HEK293 (cell line): ENCODE data around the gene ADA.

Source experiments
- CTCF ChIA-PET: fragments of 350-600 bp; formaldehyde crosslinking; extraction: SDS; loops from one replicate; lab custom pipeline; 2021; ENCODE audit warnings: antibody characterized with exemption; lab: Yijun Ruan, JAX
- POLR2A ChIA-PET: fragments of 300-600 bp; formaldehyde crosslinking; extraction: SDS; loops from one replicate; lab custom pipeline; 2020; ENCODE audit warnings: antibody characterized with exemption, inconsistent platforms; lab: Yijun Ruan, JAX
- H3K27ac ChIP-seq: fragments of 200-500 bp; sonication (Bioruptor generic); 2 replicates; pipeline ENCODE4 v1.5.1; 2014; ENCODE audit warnings: low read depth, low read length, control low read depth, inconsistent platforms; ENCODE audit errors: extremely low read depth
- H3K36me3 ChIP-seq, 2 experiments: fragments of 200-500 bp in 1 of 2; sonication (Bioruptor generic) in 1 of 2; 1 replicate in 1 of 2; 2 replicates in 1 of 2; pipeline ENCODE4 v1.5.1; 2014 to 2017; ENCODE audit warnings: inconsistent platforms in 2 of 2, low read length in 2 of 2; ENCODE audit not compliant: control insufficient read depth in 2 of 2, insufficient read depth in 1 of 2
- H3K4me1 ChIP-seq: fragments of 200-500 bp; sonication (Bioruptor generic); 2 replicates; pipeline ENCODE4 v1.5.1; 2014; ENCODE audit warnings: mild to moderate bottlenecking, low read length, inconsistent platforms; ENCODE audit not compliant: control insufficient read depth, insufficient read depth
- H3K4me3 ChIP-seq: 2 replicates; pipeline ENCODE4 v1.5.1; 2011; ENCODE audit warnings: low read depth, mild to moderate bottlenecking, control low read depth, low read length, moderate library complexity
- H3K9me3 ChIP-seq: fragments of 200-500 bp; sonication (Bioruptor generic); 2 replicates; pipeline ENCODE4 v1.5.1; 2014; ENCODE audit warnings: low read depth, low read length, inconsistent platforms; ENCODE audit not compliant: control insufficient read depth, insufficient read depth
- MYNN ChIP-seq: fragments of 450-650 bp; formaldehyde crosslinking; IDR thresholded peaks from 2 replicates; pipeline ENCODE4 v1.5.1; 2016; ENCODE audit warnings: missing biosample characterization, missing genetic modification characterization, borderline replicate concordance
- MZF1 ChIP-seq: fragments of 450-650 bp; formaldehyde crosslinking; IDR thresholded peaks from 2 replicates; pipeline ENCODE4 v1.5.1; 2017; ENCODE audit warnings: missing biosample characterization, missing genetic modification characterization, borderline replicate concordance
- PRDM2 ChIP-seq: fragments of 450-650 bp; formaldehyde crosslinking; IDR thresholded peaks from 2 replicates; pipeline ENCODE4 v1.5.1; 2016; ENCODE audit warnings: missing biosample characterization, missing genetic modification characterization, borderline replicate concordance
- SP2 ChIP-seq: fragments of 450-650 bp; formaldehyde crosslinking; IDR thresholded peaks from 2 replicates; pipeline ENCODE4 v1.5.1; 2016; ENCODE audit warnings: missing biosample characterization, missing genetic modification characterization
- YY2 ChIP-seq: fragments of 450-650 bp; formaldehyde crosslinking; IDR thresholded peaks from 2 replicates; pipeline ENCODE4 v1.5.1; 2016; ENCODE audit warnings: missing biosample characterization, missing genetic modification characterization
- ZNF114 ChIP-seq: fragments of 450-650 bp; formaldehyde crosslinking; IDR thresholded peaks from 2 replicates; pipeline ENCODE4 v1.5.0; 2017; ENCODE audit warnings: missing biosample characterization, missing genetic modification characterization
- ZNF121 ChIP-seq: fragments of 450-650 bp; formaldehyde crosslinking; IDR thresholded peaks from 2 replicates; pipeline ENCODE4 v1.5.1; 2016; ENCODE audit warnings: missing biosample characterization, missing genetic modification characterization
- ZNF24 ChIP-seq: fragments of 450-650 bp; formaldehyde crosslinking; IDR thresholded peaks from 2 replicates; pipeline ENCODE4 v1.5.1; 2016; ENCODE audit warnings: missing biosample characterization, missing genetic modification characterization
- ZNF426 ChIP-seq: fragments of 450-650 bp; formaldehyde crosslinking; IDR thresholded peaks from 2 replicates; pipeline ENCODE4 v1.5.1; 2017; ENCODE audit warnings: missing biosample characterization, missing genetic modification characterization, mild to moderate bottlenecking, inconsistent platforms, moderate library complexity
- ZNF560 ChIP-seq: fragments of 450-650 bp; formaldehyde crosslinking; IDR thresholded peaks from 2 replicates; pipeline ENCODE4 v1.5.1; 2017; ENCODE audit warnings: missing biosample characterization, missing genetic modification characterization, borderline replicate concordance
- ZNF623 ChIP-seq: fragments of 450-650 bp; formaldehyde crosslinking; IDR thresholded peaks from 2 replicates; pipeline ENCODE4 v1.5.1; 2016; ENCODE audit warnings: missing biosample characterization, missing genetic modification characterization
- ZNF785 ChIP-seq: fragments of 450-650 bp; formaldehyde crosslinking; IDR thresholded peaks from 2 replicates; pipeline ENCODE4 v1.5.1; 2016; ENCODE audit warnings: missing biosample characterization, missing genetic modification characterization
- ZSCAN16 ChIP-seq: fragments of 450-650 bp; formaldehyde crosslinking; IDR thresholded peaks from 2 replicates; pipeline ENCODE4 v1.5.1; 2016; ENCODE audit warnings: missing biosample characterization, missing genetic modification characterization
- ZSCAN30 ChIP-seq: fragments of 450-650 bp; IDR thresholded peaks from 2 replicates; pipeline ENCODE4 v1.5.1; 2018; ENCODE audit warnings: missing biosample characterization, mild to moderate bottlenecking, missing genetic modification characterization, moderate library complexity
- TF ChIP-seq, protein P1 (sequence below): fragments of 450-650 bp; formaldehyde crosslinking; IDR thresholded peaks from 2 replicates; pipeline ENCODE4 v1.5.1; 2016; ENCODE audit warnings: missing biosample characterization, missing genetic modification characterization
- TF ChIP-seq, protein P2 (sequence below): fragments of 450-650 bp; formaldehyde crosslinking; IDR thresholded peaks from 2 replicates; pipeline ENCODE4 v1.5.1; 2016; ENCODE audit warnings: missing biosample characterization, missing genetic modification characterization
- TF ChIP-seq, protein P3 (sequence below): fragments of 450-650 bp; formaldehyde crosslinking; IDR thresholded peaks from 2 replicates; pipeline ENCODE4 v1.5.1; 2016; ENCODE audit warnings: missing biosample characterization, missing genetic modification characterization
- TF ChIP-seq, protein P4 (sequence below): fragments of 450-650 bp; formaldehyde crosslinking; IDR thresholded peaks from 2 replicates; pipeline ENCODE4 v1.5.1; 2016; ENCODE audit warnings: missing biosample characterization, missing genetic modification characterization

ADA gene

GRCh38 chr20:44627364-44628010, 24.0 kb downstream of the ADA start (continued):
- TF ChIP-seq, protein P1, sequence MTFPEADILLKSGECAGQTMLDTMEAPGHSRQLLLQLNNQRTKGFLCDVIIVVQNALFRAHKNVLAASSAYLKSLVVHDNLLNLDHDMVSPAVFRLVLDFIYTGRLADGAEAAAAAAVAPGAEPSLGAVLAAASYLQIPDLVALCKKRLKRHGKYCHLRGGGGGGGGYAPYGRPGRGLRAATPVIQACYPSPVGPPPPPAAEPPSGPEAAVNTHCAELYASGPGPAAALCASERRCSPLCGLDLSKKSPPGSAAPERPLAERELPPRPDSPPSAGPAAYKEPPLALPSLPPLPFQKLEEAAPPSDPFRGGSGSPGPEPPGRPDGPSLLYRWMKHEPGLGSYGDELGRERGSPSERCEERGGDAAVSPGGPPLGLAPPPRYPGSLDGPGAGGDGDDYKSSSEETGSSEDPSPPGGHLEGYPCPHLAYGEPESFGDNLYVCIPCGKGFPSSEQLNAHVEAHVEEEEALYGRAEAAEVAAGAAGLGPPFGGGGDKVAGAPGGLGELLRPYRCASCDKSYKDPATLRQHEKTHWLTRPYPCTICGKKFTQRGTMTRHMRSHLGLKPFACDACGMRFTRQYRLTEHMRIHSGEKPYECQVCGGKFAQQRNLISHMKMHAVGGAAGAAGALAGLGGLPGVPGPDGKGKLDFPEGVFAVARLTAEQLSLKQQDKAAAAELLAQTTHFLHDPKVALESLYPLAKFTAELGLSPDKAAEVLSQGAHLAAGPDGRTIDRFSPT (tag by site-specific recombination), result no peak
- TF ChIP-seq ZNF121 (tag by site-specific recombination) (no peak), ZNF24 (no peak)

DNA sequence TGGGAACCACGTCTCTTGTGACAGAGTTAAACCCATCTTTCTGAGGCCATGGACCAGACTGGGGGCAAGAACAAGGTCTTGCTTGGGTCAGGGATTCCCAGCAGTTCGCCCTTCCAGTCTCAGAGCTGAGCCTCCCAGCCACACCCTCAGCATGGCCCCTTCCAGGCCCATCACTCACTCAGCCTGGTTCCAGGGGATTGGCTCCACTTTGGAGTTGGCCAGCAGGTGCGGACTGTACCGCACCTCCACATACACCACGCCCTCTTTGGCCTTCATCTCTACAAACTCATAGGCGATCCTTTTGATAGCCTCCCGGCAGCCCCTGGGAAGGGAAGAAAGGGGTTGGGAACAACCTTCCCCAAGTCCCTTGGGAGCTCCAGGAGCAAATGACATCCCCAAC, 25.2 kb downstream of the ADA start:
- CTCF ChIA-PET, result interaction anchor here (0.5 kb wide), 1 partner anchor 194 kb away, joined by 3 read pairs; no protein-coding TSS in a partner anchor
- H3K27ac ChIP-seq, result no peak overlapping the region
- POLR2A ChIA-PET, result no interaction called here
- H3K36me3 ChIP-seq, result peaks cover 0 to 52% of the 10 kb centered on the region in 2 experiments; a peak in 2 of 3 replicates
- no peak for TF ChIP-seq MYNN (tag by site-specific recombination)
- no peak for TF ChIP-seq ZNF560
- no peak for TF ChIP-seq SP2
- no peak for TF ChIP-seq ZNF426 (tag by site-specific recombination)
- TF ChIP-seq ZSCAN30 (tag by site-specific recombination), result no peak
- TF ChIP-seq ZNF114, result no peak
- no peak for TF ChIP-seq MZF1 (tag by site-specific recombination)
- no peak for TF ChIP-seq ZNF623 (tag by site-specific recombination)
- TF ChIP-seq ZSCAN16 (tag by site-specific recombination), result no peak
- TF ChIP-seq, protein P2, sequence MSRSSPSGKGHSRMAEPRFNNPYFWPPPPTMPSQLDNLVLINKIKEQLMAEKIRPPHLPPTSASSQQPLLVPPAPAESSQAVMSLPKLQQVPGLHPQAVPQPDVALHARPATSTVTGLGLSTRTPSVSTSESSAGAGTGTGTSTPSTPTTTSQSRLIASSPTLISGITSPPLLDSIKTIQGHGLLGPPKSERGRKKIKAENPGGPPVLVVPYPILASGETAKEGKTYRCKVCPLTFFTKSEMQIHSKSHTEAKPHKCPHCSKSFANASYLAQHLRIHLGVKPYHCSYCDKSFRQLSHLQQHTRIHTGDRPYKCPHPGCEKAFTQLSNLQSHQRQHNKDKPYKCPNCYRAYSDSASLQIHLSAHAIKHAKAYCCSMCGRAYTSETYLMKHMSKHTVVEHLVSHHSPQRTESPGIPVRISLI (tag by site-specific recombination), result no peak
- TF ChIP-seq, protein P3, sequence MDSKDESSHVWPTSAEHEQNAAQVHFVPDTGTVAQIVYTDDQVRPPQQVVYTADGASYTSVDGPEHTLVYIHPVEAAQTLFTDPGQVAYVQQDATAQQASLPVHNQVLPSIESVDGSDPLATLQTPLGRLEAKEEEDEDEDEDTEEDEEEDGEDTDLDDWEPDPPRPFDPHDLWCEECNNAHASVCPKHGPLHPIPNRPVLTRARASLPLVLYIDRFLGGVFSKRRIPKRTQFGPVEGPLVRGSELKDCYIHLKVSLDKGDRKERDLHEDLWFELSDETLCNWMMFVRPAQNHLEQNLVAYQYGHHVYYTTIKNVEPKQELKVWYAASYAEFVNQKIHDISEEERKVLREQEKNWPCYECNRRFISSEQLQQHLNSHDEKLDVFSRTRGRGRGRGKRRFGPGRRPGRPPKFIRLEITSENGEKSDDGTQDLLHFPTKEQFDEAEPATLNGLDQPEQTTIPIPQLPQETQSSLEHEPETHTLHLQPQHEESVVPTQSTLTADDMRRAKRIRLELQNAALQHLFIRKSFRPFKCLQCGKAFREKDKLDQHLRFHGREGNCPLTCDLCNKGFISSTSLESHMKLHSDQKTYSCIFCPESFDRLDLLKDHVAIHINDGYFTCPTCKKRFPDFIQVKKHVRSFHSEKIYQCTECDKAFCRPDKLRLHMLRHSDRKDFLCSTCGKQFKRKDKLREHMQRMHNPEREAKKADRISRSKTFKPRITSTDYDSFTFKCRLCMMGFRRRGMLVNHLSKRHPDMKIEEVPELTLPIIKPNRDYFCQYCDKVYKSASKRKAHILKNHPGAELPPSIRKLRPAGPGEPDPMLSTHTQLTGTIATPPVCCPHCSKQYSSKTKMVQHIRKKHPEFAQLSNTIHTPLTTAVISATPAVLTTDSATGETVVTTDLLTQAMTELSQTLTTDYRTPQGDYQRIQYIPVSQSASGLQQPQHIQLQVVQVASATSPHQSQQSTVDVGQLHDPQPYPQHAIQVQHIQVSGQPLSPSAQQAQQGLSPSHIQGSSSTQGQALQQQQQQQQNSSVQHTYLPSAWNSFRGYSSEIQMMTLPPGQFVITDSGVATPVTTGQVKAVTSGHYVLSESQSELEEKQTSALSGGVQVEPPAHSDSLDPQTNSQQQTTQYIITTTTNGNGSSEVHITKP, result no peak
- no peak for TF ChIP-seq ZNF785 (tag by site-specific recombination)
- TF ChIP-seq, all 188 proteins: peak for 0
- Histone ChIP-seq H3K4me1 (no peaks in the 10 kb centered on the region), H3K4me3 (no peak overlapping the region), H3K9me3 (no peaks in the 10 kb centered on the region)

DNA sequence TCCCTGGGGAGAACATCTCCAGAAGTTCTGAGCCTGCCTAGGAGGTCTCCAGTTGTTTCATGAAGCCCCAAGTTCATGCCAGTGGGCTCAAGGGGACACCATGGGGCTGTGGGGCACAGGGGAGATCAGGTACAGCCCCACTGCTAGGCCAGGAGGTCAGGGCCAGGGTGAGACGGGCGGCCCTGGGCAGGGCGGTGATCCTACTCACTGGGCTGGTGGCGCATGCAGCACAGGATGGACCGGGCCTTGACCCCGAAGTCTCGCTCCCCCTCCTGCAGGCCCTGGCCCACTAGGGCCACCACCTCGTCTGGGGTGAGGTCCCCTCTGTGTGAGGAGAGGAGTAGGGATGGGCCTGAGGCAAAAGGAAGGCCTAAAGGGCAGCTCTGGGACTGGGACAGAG, 26.1 kb downstream of the ADA start:
- H3K36me3 ChIP-seq, result peaks cover 0 to 61% of the 10 kb centered on the region in 2 experiments; a peak in 2 of 3 replicates
- no peak overlapping the region for H3K4me3 ChIP-seq
- no peaks in the 10 kb centered on the region for H3K4me1 ChIP-seq
- no peak overlapping the region for H3K27ac ChIP-seq
- H3K9me3 ChIP-seq, result no peaks in the 10 kb centered on the region
- ChIA-PET POLR2A (no interaction called here), CTCF (no interaction called here)
- TF ChIP-seq, protein P4, sequence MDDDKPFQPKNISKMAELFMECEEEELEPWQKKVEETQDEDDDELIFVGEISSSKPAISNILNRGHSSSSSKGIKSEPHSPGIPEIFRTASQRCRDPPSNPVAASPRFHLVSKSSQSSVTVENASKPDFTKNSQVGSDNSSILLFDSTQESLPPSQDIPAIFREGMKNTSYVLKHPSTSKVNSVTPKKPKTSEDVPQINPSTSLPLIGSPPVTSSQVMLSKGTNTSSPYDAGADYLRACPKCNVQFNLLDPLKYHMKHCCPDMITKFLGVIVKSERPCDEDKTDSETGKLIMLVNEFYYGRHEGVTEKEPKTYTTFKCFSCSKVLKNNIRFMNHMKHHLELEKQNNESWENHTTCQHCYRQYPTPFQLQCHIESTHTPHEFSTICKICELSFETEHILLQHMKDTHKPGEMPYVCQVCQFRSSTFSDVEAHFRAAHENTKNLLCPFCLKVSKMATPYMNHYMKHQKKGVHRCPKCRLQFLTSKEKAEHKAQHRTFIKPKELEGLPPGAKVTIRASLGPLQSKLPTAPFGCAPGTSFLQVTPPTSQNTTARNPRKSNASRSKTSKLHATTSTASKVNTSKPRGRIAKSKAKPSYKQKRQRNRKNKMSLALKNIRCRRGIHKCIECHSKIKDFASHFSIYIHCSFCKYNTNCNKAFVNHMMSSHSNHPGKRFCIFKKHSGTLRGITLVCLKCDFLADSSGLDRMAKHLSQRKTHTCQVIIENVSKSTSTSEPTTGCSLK (tag by site-specific recombination), result no peak
- TF ChIP-seq PRDM2 (tag by site-specific recombination), result no peak
- no peak for TF ChIP-seq YY2 (tag by site-specific recombination)
